Ectodermal cell (in vitro differentiated cells): ENCODE results near the gene PNMA5. TPM values are rescaled to one million over a fixed set of nuclear protein-coding genes. Genes with fewer than 3 reads are reported as not detected.
"Not testable (repeated sequence)": the region's sequence is repeated elsewhere in the genome, so short reads cannot be mapped to it uniquely, and the experiment has no call there.

Experiments used
- H3K27ac ChIP-seq: 2 replicates; pipeline ENCODE4 v1.7.0; 2013; ENCODE audit warnings: mild to moderate bottlenecking, low read depth, low read length; ENCODE audit not compliant: insufficient read depth, poor library complexity, severe bottlenecking
- H3K27me3 ChIP-seq: 2 replicates; pipeline ENCODE4 v1.7.0; 2013; ENCODE audit warnings: mild to moderate bottlenecking, low read length; ENCODE audit not compliant: insufficient read depth, control insufficient read depth, poor library complexity, severe bottlenecking
- H3K36me3 ChIP-seq: one replicate; pipeline ENCODE4 v1.7.0; 2013; ENCODE audit warnings: low read length; ENCODE audit not compliant: control insufficient read depth, insufficient read depth
- H3K4me1 ChIP-seq: one replicate; pipeline ENCODE4 v1.7.0; 2013; ENCODE audit warnings: low read length; ENCODE audit not compliant: control insufficient read depth, insufficient read depth
- H3K4me3 ChIP-seq: 2 replicates; pipeline ENCODE4 v1.7.0; 2013; ENCODE audit warnings: low read depth, low read length, control low read depth; ENCODE audit not compliant: insufficient read depth
- H3K9me3 ChIP-seq: 2 replicates; pipeline ENCODE4 v1.7.0; 2013; ENCODE audit warnings: mild to moderate bottlenecking, low read length, moderate library complexity; ENCODE audit not compliant: control insufficient read depth
- WGBS, 2 experiments: methylation state at CpG; one replicate each; pipeline ENCODE4 v1.1.7; 2013; ENCODE audit warnings: missing lambda C conversion rate in 2 of 2; 5-methylcytosine and 5-hydroxymethylcytosine counted together
- polyA plus RNA-seq, 4 experiments: library from polyadenylated mRNA; stranded (reverse); fragments of 50-300 nt; gene quantifications; one replicate each; pipeline ENCODE4 v1.2.3, GENCODE V29; 2013

The PNMA5 gene
- not detected for polyA plus RNA-seq (2013, experiment 1 of 4)
- polyA plus RNA-seq (2013, experiment 2 of 4), result not detected
- polyA plus RNA-seq (2013, experiment 3 of 4), result not detected
- not detected for polyA plus RNA-seq (2013, experiment 4 of 4)

DNA sequence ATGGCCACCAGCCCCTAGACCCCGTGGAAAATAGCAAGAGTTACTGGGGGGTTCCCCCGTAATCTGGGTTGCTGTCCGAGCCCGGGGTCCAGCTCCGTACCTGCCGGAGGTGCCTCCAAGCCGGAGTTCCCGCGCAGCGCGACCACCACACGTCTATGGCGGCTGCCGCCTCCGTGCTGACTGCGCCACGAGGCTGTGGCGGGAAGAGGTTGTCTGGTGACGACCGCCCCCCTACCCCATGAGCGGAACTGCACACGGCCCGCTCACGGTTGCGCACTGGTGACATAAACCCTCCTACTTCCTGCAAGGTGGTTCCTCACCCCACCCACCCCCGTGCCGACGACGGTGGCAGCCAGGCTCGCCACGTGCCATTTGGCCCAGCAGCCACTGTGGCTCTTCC is at the start of gene PNMA5:
Gene PNMA5 (minus strand): TSS at position 184 of the 400 bp plus-strand sequence. CDS start 2,518 bp downstream, outside the sequence.
- Histone ChIP-seq H3K27ac (no peak within 1 kb of the TSS), H3K4me3 (no peak within 1 kb of the TSS), H3K27me3 (no peaks in the 10 kb centered on the region), H3K4me1 (no peaks in the 10 kb centered on the region), H3K36me3 (no peaks in the 10 kb centered on the region), H3K9me3 (no peaks in the 10 kb centered on the region)
- 95 to 97% methylated on average over 31 of the region's 31 CpGs for WGBS, 2 experiments

- 31% methylated on average over 64 of the region's 64 CpGs for WGBS, 2 experiments
These were observed 38.6 kb upstream of the PNMA5 start for GRCh38 chrX:153032397-153033118.

GRCh38 chrX:153030801-153031200 is 36.9 kb upstream of the PNMA5 start:
- WGBS, 2 experiments, result 93 to 94% methylated on average over 12 of the region's 12 CpGs
- Histone ChIP-seq H3K9me3 (no peaks in the 10 kb centered on the region), H3K4me3 (no peak overlapping the region), H3K27ac (no peak overlapping the region), H3K4me1 (no peaks in the 10 kb centered on the region), H3K27me3 (no peaks in the 10 kb centered on the region), H3K36me3 (no peaks in the 10 kb centered on the region)

More at GRCh38 chrX:153032397-153033118, 38.6 kb upstream of the PNMA5 start:
- Histone ChIP-seq H3K36me3 (no peaks in the 10 kb centered on the region), H3K4me3 (no peak overlapping the region), H3K27ac (no peak overlapping the region), H3K9me3 (no peaks in the 10 kb centered on the region), H3K27me3 (no peaks in the 10 kb centered on the region), H3K4me1 (no peaks in the 10 kb centered on the region)

DNA sequence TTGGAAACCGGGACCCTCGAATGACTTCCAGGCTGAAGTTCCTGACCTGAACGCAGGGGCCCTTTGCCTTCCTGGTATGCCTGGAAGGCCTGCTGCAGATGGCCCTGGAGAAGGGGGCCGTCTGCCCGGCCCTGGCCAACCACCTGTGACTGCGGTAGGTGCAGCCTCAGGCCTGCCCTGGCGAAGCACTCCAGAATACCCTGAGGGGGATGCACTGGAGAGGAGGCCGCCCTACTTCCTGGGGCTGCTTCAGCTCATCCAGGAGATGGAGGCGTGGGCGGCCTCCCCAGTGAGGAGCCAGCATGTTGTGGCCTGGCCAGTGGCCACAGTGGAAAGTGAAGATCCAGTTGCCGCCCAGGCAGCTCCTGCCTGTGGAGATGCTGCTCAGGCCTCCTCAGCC is 36.0 kb upstream of the PNMA5 start:
- no peaks in the 10 kb centered on the region for H3K9me3 ChIP-seq
- no peaks in the 10 kb centered on the region for H3K36me3 ChIP-seq
- H3K27ac ChIP-seq, result no peak overlapping the region
- H3K4me1 ChIP-seq, result no peaks in the 10 kb centered on the region
- H3K27me3 ChIP-seq, result no peaks in the 10 kb centered on the region
- H3K4me3 ChIP-seq, result no peak overlapping the region
- 91 to 94% methylated on average over 11 of the region's 11 CpGs for WGBS, 2 experiments

- Histone ChIP-seq H3K4me1 (no peaks in the 10 kb centered on the region), H3K4me3 (no peak overlapping the region), H3K27me3 (no peaks in the 10 kb centered on the region), H3K27ac (no peak overlapping the region), H3K9me3 (no peaks in the 10 kb centered on the region), H3K36me3 (no peaks in the 10 kb centered on the region)
- 82 to 86% methylated on average over 2 of the region's 2 CpGs for WGBS, 2 experiments
These were observed 35.2 kb upstream of the PNMA5 start for GRCh38 chrX:153029162-153029561.

- H3K27ac ChIP-seq, H3K9me3 ChIP-seq, H3K27me3 ChIP-seq, H3K36me3 ChIP-seq, H3K4me3 ChIP-seq, H3K4me1 ChIP-seq: not testable (repeated sequence)
- WGBS, 2 experiments, result 56 to 69% methylated on average over 3 of the region's 11 CpGs
These were observed 34.6 kb upstream of the PNMA5 start for GRCh38 chrX:153028487-153028886.

- H3K9me3 ChIP-seq, H3K36me3 ChIP-seq, H3K4me3 ChIP-seq, H3K27me3 ChIP-seq, H3K4me1 ChIP-seq, H3K27ac ChIP-seq: not testable (repeated sequence)
- WGBS, 2 experiments, result 76 to 100% methylated on average over 1 of the region's 2 CpGs
These were observed 32.6 kb upstream of the PNMA5 start for GRCh38 chrX:153026501-153026900.

DNA sequence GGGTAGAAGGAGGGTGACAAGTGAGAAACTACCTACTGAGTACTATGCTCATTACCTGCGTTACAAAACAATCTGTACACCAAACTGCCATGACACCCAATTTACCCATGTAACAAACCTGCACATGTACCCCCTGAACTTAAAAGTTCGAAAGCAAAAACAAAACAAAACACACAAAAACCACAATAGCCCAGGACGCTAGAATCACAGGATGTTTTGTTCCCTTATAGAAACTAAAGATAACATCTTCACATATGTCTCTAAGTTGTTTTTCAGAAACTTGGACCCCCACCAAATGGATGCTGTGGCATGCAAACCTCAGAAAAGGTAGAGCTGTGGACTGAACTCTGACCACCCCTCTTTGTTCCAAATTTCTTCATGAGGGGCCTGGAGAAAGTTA is 25.2 kb upstream of the PNMA5 start:
- Histone ChIP-seq H3K27ac (no peak overlapping the region), H3K4me1 (no peaks in the 10 kb centered on the region), H3K36me3 (no peaks in the 10 kb centered on the region), H3K4me3 (no peak overlapping the region), H3K9me3 (no peaks in the 10 kb centered on the region), H3K27me3 (peaks cover 3% of the 10 kb centered on the region)
- WGBS, 2 experiments, result 68 to 84% methylated on average over 3 of the region's 3 CpGs

DNA sequence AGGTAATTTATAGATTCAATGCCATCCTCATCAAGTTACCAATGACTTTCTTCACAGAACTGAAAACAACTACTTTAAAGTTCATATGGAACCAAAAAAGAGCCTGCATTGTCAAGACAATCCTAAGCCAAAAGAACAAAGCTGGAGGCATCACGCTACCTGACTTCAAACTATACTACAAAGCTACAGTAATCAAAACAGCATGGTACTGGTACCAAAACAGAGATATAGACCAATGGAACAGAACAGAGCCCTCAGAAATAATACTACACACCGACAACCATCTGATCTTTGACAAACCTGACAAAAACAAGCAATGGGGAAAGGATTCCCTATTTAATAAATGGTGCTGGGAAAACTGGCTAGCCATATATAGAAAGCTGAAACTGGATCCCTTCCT is 23.3 kb upstream of the PNMA5 start:
- H3K36me3 ChIP-seq, H3K27me3 ChIP-seq, H3K27ac ChIP-seq, H3K9me3 ChIP-seq, H3K4me3 ChIP-seq, H3K4me1 ChIP-seq: not testable (repeated sequence)
- 60 to 67% methylated on average over 1 of the region's 2 CpGs for WGBS, 2 experiments

- Histone ChIP-seq H3K4me3 (no peak overlapping the region), H3K27ac (no peak overlapping the region), H3K4me1 (no peaks in the 10 kb centered on the region), H3K27me3 (no peaks in the 10 kb centered on the region), H3K9me3 (no peaks in the 10 kb centered on the region), H3K36me3 (no peaks in the 10 kb centered on the region)
- WGBS, 2 experiments, result 93 to 100% methylated on average over 1 of the region's 1 CpG
These were observed 10.9 kb upstream of the PNMA5 start for GRCh38 chrX:153004780-153005179.
